ENCODE results near the gene KRTAP10-5.
"Not testable (repeated sequence)": the region's sequence is repeated elsewhere in the genome, so short reads cannot be mapped to it uniquely, and the experiment has no call there.

KRTAP10-5 gene

DNA sequence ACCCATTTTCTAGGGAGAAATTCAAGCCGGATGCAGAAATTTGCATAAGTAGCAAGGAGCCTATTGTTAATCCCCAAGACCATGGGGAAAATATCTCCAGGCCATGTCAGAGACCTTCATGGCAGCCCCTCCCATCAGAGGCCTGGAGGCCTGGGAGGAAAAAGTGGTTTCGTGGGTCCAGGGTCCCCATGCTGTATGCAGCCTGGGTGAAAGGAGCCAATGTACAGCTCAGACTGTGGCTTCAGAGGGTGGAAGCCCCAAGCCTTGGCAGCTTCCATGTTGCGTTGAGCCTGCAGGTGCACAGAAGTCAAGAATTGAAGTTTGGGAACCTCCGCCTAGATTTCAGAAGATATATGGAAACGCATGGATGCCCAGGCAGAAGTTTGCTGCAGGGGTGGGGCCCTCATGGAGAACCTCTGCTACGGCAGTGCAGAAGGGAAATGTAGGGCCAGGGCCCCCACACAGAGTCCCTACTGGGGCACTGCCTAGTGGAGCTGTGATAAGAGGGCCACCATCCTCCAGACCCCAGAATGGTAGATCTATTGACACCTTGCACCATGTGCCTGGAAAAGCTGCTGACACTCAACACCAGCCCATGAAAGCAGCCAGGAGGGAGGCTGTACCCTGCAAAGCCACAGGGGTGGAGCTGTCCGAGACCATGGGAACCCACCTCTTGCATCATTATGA is 29.9 kb upstream of the KRTAP10-5 start:
- DNase-seq: not testable (repeated sequence)

DNA sequence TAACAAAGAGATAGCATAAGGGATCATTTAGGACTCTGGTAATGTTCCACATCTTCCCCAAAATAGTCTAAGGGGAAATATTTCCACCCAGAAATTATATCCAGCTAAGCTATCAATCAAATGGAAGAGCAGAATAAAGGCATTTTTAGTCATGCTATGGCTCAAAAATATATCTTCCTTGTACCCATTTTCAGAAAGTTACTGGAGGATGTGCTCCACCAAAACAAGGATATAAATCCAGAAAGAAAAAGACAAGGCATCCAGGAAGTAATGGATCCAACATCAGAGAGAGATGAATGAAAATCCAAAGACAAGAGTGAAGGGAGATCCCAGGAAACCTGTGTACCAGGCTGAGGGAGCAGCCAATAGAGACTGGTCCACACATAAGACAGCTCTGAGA is 28.8 kb upstream of the KRTAP10-5 start:
- no peak for DNase-seq

DNA sequence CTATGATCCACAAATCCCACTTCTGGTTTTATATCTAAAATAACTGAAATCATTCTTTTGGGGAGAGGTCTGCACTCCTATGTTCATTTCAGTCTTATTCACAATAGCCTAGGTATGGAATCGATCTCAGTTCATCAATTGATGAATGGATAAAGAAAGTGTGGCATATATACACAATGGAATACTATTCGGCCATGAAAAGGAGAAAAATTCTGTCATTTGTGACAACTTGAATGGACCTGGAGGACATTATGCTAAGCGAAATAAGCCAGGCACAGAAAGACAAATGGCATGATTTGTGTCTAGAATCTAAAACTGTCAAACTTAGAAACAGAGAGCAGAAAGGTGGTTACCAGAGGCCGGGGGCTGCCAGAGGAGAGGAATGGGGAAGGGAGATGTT is 26.1 kb upstream of the KRTAP10-5 start:
- no peak for DNase-seq

DNA sequence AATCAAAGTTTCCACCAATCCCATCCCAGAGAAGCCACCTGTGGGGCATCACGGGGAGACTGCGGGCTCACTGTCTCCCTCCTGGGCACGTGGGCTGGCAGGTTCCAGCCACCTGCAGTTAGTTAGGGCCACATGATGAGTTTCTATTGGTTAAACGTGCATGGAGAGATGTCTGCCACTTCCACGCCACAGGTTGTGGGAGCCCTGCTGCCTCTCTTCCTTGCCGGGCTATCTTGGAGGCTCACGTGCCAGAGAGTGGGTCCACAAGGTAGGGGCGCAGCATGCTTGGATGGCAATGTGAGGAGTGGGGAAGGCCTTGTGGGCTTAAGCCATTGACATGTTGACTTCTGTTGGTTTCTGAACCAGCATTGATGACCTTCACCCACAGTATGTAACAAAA is 23.5 kb upstream of the KRTAP10-5 start:
- no peak for DNase-seq

DNA sequence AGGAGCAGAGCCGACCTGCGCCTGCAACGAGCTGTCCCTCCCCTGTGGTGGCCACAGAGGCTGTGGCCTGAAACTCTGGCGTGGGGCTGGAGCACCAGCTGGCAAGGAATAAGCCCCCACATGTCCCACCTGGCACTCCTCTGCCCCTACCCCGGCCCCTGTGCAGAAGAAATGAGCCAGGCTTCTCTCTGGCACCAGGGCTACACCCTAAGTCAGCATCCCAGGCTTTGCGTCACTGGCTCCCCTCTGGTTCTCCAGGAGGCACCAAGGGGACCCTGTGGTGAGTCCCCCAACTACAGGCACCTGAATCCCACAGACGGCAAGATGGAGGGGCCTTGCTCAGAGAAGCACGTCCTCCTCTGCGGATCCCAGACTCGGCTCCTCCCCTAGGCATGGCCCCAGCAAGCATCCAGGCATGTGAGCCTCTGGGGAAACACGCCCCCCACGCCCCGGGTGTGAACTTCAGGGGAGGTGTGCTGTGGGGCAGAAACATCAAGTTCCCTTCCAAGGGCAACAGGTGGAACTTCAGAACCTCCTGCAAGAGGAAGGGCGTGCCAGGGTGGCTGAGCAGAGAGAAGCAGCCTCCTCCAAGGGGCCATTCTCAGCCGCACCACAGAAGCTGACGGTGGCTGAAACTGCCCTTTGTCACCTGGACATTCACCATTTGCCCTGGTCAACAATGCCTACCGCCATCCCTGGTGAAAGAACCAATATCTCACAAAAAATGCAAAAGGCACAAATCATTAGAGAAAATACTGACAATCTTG is 22.9 kb upstream of the KRTAP10-5 start:
- DNase-seq: no peak

DNA sequence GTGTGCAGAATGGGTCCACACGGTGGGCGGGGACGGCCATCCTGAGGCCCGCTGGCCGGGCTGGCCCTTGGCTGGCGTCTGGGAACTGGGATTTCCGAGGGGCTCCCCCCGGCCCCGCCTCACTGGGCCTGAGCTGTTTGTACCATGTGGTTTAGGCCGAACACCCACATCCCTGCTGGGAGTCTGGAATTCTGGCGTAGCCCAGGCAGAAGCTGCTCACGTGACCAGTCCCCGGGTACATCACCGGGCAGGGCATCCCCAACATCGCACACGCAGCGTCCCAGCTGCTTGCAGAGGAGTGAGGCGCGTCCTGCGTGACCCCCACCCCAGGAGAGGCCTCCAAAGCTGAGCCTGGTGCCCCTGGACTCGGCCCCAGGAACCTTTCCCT is 22.1 kb upstream of the KRTAP10-5 start:
- no peak for DNase-seq

DNA sequence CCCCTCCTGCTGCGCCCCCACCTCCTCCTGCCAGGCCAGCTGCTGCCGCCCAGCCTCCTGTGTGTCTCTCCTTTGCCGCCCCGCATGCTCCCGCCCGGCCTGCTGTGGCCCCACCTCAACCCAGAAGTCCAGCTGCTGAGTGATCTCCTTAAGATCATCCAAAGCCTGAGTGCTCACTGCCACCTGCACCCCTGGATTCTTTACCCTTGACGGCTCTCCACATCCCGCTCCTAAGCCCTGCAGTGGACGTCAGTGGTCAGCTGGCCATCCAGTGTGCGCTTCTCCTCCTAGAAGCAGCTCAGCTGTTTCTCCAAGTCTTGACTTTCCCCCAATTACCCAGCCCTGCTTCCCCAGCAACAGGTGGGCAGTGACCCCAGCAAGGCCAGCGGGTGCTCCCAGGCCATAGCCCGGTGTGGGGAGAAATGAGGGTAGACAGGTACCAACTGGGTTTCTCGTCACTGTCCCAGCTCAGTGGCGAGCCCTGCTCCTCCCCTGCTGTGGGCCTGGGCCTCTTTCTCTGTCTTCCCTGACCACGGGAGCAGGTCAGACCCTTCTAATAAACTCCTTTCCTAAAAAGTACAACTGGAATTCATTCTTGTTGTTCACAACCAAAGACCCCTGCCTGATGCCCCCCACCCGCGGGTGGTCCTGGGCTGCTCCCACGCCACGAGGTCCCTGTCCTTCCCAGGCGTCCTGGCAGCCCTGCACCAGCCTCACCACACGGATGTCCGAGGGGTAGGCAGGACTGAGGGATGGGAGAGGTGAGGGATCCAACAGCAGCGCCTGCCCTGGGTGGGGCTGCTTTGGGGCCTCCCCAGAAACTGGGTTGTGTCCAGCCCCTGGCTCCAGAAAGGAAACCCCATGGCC is 21.4 kb upstream of the KRTAP10-5 start:
- DNase-seq: no peak

DNA sequence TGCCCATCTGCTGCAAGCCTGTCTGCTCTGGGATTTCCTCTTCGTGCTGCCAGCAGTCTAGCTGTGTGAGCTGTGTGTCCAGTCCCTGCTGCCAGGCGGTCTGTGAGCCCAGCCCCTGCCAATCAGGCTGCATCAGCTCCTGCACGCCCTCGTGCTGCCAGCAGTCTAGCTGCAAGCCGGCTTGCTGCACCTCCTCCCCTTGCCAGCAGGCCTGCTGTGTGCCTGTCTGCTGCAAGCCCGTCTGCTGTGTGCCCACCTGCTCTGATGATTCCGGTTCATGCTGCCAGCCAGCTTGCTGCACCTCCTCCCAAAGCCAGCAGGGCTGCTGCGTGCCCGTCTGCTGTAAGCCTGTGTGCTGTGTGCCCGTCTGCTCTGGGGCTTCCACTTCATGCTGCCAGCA is 20.7 kb upstream of the KRTAP10-5 start:
- not testable (repeated sequence) for DNase-seq

DNA sequence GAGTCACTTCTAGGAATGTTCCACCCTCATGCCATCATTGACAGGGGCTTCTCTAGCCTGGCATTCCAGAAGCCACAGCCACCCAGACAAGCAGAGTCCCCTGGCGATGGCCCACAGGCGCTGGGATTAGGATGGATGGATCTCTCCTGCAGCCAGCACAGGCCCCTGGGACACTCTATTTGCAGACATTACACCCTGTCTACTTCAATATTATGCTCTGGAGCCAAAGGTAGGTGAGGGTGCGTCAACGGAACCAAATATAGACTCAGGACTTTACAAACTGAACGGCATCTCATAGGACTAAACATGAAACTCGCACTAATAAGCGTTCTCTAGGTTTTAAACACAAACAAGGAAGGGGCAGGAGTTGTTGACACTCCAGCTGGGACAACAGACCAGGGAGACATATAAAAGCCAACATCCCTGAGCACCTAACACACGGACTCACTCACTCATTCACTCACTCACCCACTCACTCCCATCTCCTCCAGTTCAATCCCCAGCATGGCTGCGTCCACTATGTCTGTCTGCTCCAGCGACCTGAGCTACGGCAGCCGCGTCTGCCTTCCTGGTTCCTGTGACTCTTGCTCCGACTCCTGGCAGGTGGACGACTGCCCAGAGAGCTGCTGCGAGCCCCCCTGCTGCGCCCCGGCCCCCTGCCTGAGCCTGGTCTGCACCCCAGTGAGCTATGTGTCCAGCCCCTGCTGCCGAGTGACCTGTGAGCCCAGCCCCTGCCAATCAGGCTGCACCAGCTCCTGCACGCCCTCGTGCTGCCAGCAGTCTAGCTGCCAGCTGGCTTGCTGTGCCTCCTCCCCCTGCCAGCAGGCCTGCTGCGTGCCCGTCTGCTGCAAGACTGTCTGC is 19.9 kb upstream of the KRTAP10-5 start, which contains the start of gene KRTAP10-7:
Gene KRTAP10-7, plus strand, starts transcription at position 480 of the 861 bp plus-strand sequence. Its CDS starts 25 bp downstream, at position 505.
- DNase-seq: not testable (repeated sequence)

DNA sequence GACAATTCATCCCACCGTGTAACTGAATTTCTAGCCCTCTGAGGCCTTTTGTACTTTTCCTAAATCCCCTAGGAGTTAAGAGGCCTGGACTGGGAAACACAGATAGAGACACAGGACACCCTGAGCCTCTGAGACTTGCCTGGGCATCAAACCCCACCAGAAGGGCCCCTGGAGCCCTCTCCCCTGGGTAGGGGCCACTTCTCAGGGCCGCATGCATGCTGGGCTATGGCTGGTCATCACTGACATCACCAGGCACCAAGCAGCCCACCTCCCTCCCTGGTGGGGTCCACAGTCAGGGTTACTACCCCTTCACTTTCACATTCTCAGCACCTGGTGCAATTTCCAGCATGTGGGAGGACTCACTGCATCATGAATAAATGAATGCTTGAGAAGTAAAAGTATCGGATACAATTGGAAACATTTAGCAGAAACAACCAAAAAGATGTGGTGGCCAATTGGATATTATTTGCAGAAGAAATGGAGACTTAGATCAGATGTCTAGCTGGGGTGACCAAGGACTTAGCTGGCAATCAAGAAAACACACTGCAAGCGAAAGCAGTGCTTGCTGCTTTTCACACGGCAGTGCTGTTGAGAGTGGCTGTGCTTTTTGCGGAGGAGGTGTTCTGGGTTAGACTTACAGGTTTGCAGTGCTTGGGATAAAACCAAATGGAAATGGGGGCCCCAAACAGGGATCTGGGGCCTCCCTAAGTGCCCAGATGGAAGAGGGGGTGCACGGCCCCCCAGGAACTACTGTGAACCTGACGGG is 19.0 kb upstream of the KRTAP10-5 start:
- no peak for DNase-seq

DNA sequence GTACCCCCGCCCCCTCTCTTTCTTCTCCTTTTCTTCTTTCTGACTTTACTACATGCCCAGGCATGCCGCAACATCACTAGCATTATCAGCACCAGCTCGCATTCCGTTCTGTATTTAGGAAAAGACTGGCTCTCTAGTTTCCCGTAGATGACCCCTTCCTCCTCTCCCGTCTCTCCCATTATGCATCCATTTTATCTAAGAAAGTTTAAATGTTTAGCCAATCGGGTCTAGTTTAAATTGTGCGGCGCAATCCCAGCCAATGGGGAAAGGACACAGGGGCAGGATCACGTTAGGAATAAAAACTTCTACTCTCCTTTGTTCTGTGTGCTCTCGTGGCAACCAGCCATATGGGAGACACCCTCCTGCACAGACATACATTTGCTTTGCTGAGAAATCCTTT is 17.7 kb upstream of the KRTAP10-5 start:
- DNase-seq: no peak

DNA sequence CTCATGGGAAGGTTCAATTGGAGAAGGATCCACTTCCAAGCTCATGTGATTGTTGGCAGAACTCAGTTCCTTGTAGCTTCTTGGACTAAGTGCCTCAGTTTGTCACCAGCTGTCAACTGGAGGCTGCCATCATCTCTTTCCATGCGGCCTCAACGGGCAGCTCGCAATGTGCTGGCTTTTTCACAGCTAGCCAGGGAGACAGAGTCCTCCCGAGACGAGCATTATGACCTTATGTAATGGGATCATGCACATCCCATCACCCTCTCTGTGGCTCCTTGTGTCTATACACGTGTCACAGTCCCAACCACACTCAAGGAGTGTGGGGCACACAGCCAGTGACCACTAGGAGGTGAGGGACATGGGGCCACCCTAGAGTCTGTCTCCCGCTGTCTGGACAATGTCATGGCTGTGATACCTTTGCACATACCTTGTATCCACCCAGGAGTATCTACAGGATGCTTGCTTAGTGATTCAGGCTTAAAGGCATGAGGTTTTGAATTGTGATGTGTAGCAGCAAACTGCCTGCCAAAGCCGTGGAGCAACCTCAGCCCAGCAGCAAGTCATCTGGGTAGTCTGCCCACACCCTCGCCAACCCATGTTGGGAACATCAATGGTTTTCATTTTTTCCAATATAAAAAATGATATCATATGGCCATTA is 15.8 kb upstream of the KRTAP10-5 start:
- no peak for DNase-seq

DNA sequence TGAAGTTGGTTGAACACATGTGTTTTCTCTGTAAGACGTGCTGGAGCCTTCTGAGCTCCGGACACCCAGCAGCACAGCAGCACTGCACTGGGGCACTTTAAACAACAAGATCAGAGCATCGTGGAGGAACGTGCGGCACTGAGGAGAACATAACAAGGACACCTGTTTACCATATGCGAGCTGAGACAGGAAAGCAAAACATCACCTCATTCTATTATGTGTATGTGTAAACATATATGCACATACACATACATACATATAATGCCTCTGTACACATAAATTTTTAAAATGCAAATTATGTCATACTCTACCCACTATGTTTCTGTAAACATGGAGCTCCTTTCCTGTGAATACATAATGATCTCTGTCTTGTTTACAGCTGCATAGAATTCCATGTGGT is 15.1 kb upstream of the KRTAP10-5 start:
- DNase-seq: no peak

DNA sequence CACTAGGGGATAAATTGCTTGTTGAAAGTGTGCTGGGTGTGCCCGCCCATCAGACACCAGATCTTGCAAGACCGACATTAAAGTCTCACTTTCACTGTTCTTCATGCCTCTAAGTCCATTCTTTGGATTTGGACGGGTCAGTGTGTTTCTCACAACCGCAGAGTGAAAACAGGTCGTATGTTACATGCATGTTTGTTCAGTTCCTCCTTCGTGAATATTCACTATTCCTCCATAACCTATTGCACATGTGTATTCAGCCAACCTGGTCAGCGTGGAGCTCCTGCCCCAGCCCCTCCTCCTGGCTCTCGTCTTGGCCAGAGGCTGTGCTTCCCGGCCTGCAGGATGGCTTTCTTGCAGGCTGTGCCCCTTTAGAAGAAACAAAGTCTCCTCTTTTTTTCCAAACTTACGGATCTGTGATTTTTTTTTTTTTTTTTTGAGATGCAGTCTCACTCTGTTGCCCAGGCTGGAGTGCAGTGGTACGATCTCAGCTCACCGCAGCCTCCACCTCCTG is 14.1 kb upstream of the KRTAP10-5 start:
- DNase-seq: no peak

DNA sequence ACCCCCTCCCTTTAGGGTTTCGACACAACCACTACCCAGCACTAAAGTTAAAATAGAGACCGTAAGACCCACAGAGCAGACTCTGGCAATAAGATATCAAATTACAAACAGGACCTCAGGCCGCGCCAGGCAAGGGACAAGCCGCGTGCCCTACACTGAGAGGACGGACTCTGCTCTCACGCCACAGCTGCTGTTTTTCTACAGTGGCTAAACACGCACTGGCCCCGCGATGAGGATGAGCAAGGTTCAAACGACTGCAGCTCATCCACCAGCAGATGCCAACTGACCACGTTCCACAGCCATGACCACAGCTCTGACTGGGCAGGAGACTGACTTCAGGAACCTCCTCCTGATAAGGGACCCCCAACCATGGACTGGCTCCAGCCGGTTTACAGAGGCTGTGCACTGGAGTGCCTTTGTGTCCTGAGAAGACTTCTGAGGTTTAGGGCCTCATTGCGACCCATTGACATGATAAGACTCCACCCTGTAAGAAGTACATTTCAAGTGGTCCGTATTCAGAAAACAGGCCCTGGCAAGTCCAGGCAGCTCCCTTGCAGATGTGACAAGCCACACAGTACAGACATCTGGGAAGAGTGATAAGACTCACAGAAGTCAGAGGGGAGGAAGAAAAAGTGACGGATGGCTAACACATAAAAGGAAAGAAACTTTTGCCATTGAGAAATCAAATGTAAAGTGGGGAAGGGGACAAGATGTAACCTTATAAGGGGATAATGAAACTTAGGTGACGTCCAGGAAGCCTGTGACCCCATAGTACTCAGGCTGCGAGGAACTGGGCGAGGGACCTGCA is 13.4 kb upstream of the KRTAP10-5 start:
- no peak for DNase-seq

DNA sequence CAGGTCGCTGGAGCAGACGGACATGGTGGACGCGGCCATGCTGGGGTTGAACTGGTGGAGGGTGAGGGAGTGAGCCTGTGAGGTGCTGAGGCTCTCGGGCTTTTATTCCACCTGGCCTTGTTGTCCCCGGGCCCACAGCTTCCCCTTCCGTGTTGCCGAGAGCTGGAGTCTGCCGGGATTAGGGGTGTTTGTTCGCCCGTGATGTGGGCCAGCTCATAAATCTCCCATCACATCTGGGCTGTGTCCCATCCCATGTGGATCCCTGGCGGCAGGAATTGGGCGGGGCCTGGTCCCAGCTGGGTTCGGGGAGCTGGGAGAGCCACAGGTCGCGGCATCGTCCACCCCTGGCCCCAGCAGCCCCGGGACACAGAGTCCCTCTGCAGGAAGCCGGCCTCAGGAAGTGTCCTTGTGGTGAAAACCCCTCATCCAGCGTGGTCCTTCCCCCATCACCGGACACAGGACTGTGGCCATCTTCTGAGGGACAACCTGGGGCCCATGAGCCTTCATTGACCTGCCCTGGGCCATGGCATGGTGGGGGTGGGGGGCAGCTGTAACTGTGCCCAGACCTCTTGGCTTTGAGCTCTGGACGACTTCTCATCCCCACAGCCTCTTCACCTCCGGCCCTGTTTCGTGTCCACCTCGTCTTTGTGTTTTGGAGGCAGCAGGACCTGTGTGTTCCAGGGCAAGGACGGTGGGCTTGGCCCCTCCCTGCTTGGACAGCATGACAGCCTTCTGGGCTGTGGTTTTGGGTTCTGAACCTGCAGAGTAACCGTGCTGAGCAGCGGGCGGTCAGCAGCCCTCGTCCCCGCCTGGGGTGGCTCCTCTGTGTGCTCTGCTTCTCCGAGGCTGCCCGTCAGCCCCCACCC is 12.3 kb upstream of the KRTAP10-5 start, which contains the start of gene KRTAP10-6:
Gene KRTAP10-6, minus strand, starts transcription at position 60 of the 866 bp plus-strand sequence. Its CDS starts 21 bp downstream, at position 39.
- no peak for DNase-seq

DNA sequence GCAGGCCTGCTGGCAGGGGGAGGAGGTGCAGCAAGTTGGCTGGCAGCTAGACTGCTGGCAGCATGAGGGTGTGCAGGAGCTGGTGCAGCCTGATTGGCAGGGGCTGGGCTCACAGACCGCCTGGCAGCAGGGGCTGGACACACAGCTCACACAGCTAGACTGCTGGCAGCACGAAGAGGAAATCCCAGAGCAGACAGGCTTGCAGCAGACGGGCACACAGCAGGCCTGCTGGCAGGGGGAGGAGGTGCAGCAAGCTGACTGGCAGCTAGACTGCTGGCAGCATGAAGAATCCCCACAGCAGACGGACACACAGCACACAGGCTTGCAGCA is 11.4 kb upstream of the KRTAP10-5 start:
- DNase-seq: not testable (repeated sequence)

All from right kidney (tissue), 1 donor.